ENCODE measurements around the gene SMAD9. TPM values are rescaled to one million over a fixed set of nuclear protein-coding genes. Genes with fewer than 3 reads are reported as not detected.

Gene SMAD9
- total RNA-seq, 4 donors from 2014 or later: 0.98 to 4.1 (median 2.1) TPM

DNA sequence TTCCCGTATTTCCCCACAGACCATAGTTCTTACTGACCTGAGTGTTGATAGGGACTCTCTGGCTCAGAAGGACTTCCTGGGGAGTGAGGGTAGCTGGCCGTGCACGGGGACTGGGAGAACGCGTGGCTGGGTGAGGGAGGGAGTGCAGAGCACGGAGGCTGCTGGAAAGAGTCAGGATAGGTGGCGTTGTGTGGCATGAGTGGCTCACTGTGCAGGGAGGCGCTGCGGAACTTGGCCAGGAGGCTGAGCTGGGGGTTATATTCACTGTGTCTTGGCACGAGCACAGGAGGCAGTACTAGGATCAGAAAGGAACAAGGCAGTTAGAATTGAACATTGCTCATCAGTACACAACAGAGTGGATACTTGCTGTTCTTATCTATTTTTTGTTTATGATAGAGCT lies 47.4 kb downstream of the SMAD9 start:
- Histone ChIP-seq H3K4me3 (no peak overlapping the region), H3K27me3 (no peaks in the 10 kb centered on the region), H3K4me1 (no peaks in the 10 kb centered on the region), H3K27ac (no peak overlapping the region), H3K36me3 (no peaks in the 10 kb centered on the region), H3K9me3 (no peaks in the 10 kb centered on the region)
- DNase-seq (ENCODE audit: low spot score in 2 of 2): no peak
- 84% methylated on average over 10 of the region's 10 CpGs for WGBS
- TF ChIP-seq EP300 (IDR thresholded peaks at IDR 0.05) (no peak), POLR2AphosphoS5 (IDR thresholded peaks at IDR 0.05) (no peak)
- TF ChIP-seq, protein P1, sequence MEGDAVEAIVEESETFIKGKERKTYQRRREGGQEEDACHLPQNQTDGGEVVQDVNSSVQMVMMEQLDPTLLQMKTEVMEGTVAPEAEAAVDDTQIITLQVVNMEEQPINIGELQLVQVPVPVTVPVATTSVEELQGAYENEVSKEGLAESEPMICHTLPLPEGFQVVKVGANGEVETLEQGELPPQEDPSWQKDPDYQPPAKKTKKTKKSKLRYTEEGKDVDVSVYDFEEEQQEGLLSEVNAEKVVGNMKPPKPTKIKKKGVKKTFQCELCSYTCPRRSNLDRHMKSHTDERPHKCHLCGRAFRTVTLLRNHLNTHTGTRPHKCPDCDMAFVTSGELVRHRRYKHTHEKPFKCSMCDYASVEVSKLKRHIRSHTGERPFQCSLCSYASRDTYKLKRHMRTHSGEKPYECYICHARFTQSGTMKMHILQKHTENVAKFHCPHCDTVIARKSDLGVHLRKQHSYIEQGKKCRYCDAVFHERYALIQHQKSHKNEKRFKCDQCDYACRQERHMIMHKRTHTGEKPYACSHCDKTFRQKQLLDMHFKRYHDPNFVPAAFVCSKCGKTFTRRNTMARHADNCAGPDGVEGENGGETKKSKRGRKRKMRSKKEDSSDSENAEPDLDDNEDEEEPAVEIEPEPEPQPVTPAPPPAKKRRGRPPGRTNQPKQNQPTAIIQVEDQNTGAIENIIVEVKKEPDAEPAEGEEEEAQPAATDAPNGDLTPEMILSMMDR (IDR thresholded peaks at IDR 0.05): no peak

DNA sequence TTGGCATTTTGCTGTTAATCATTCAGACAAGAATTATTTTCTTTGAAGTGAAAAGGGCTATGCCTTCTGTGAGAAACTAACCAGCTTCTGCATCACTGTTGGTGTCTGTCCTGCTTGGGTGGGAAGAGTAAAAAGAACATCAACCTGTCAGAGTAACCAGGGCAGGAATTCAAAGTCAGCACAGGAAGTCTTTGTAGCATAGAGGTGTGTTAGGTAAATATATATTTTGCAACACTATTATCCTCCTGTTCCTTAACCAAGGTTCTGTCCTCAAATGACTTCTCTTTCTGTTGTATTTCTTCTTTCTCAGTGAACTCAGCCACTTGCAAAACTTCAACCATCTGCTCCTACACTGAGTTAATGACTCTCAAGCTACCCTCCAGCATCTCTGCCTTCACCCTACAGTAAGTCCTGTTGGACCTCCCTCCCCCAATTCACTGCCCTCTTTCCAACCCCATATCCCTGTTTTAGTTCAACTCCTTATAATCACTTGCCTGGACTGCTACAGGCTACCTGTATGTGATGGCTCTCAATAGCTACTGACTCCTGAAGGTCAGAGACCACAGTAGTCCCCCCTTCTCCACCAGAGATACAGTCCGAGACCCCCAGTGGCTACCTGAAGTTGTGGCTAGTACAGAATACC lies 49.9 kb downstream of the SMAD9 start:
- no peaks in the 10 kb centered on the region for H3K27me3 ChIP-seq
- H3K27ac ChIP-seq: no peak overlapping the region
- DNase-seq (ENCODE audit: low spot score in 2 of 2): no peak
- no peaks in the 10 kb centered on the region for H3K4me1 ChIP-seq
- no peaks in the 10 kb centered on the region for H3K9me3 ChIP-seq
- no peak for TF ChIP-seq POLR2AphosphoS5 (IDR thresholded peaks at IDR 0.05)
- no peak for TF ChIP-seq EP300 (IDR thresholded peaks at IDR 0.05)
- TF ChIP-seq, protein P1 (IDR thresholded peaks at IDR 0.05): no peak
- TF ChIP-seq POLR2A (IDR thresholded peaks at IDR 0.05): no peak
- 100% methylated on average over 1 of the region's 1 CpG for WGBS
- no peak overlapping the region for H3K4me3 ChIP-seq
- peaks cover 7% of the 10 kb centered on the region for H3K36me3 ChIP-seq

DNA sequence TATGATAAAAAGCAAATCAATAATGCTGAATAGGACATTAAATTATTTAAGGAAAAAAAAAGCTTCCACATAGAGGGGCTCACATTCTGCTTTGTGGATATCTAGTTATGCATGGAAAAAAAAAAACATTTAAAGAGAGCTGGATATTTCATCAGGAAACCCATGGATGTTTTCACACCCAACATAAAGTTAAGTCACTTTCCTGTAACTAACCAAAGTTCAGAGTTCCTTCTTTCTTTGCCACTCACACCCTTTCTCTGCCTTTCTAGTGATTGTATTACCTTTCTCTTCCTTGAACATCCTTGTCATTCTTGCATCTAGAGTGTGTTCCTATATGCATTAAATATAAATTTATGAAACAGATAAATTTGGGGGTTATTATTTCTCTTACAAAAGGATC lies 53.8 kb downstream of the SMAD9 start:
- Histone ChIP-seq H3K27ac (no peak overlapping the region), H3K4me1 (no peaks in the 10 kb centered on the region), H3K9me3 (no peaks in the 10 kb centered on the region), H3K36me3 (peaks cover 7% of the 10 kb centered on the region), H3K27me3 (no peaks in the 10 kb centered on the region), H3K4me3 (no peak overlapping the region)
- TF ChIP-seq, protein P1 (IDR thresholded peaks at IDR 0.05): no peak
- TF ChIP-seq POLR2AphosphoS5 (IDR thresholded peaks at IDR 0.05) (no peak), POLR2A (IDR thresholded peaks at IDR 0.05) (no peak), EP300 (IDR thresholded peaks at IDR 0.05) (no peak)
- DNase-seq (ENCODE audit: low spot score in 2 of 2): no peak

DNA sequence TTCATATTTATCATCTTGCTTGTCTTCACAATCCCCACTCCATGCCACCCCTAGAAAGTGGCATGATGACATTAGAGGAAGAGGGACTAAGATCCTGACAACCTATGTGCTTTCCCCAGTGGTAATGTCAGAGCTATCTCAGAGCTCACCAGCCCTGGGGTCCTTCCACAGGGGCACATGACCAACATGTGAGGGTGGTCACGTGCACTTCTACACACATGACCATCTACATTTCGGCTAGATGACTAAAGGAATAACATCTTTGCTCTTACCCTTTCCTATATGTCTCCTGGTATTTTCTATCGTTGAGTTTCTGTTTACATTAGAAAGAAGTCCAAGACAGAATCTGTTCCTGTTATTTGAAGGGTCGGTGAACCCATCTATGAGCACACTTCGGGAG lies 54.8 kb downstream of the SMAD9 start:
- H3K4me3 ChIP-seq: no peak overlapping the region
- no peak overlapping the region for H3K27ac ChIP-seq
- WGBS: 95% methylated on average over 5 of the region's 5 CpGs
- H3K4me1 ChIP-seq: no peaks in the 10 kb centered on the region
- peaks cover 7% of the 10 kb centered on the region for H3K36me3 ChIP-seq
- no peak for DNase-seq (ENCODE audit: low spot score in 2 of 2)
- no peaks in the 10 kb centered on the region for H3K27me3 ChIP-seq
- H3K9me3 ChIP-seq: no peaks in the 10 kb centered on the region
- TF ChIP-seq EP300 (IDR thresholded peaks at IDR 0.05): no peak
- TF ChIP-seq, protein P1 (IDR thresholded peaks at IDR 0.05): no peak
- TF ChIP-seq POLR2A (IDR thresholded peaks at IDR 0.05): no peak
- TF ChIP-seq POLR2AphosphoS5 (IDR thresholded peaks at IDR 0.05): no peak

DNA sequence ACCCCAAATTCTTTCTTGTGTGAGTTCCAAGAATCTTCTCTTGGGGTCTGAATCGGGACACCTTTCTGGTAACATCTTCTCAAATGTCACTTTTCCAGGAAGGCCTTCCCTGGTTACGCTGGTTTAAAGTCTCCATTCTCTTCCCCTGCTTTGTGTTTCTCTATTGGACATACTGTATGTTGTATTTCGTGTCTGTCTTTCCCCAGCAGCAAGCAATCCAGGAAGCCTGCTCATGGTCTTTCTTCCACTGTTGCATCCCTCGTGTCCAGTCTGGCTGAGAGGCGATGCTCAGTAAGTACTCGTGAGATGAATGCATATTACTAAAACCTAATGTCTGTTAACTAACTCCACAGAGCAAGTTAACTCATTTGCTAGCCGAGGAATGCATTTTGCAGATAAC lies 57.3 kb downstream of the SMAD9 start:
- Histone ChIP-seq H3K27me3 (no peaks in the 10 kb centered on the region), H3K4me1 (no peaks in the 10 kb centered on the region), H3K36me3 (peaks cover 7% of the 10 kb centered on the region), H3K9me3 (no peaks in the 10 kb centered on the region), H3K27ac (no peak overlapping the region), H3K4me3 (no peak overlapping the region)
- TF ChIP-seq EP300 (IDR thresholded peaks at IDR 0.05): no peak
- 87% methylated on average over 7 of the region's 7 CpGs for WGBS
- no peak for DNase-seq (ENCODE audit: low spot score in 2 of 2)
